Ovary (tissue), 9 donors: ENCODE results near the gene GNAL. TPM values are rescaled to one million over a fixed set of nuclear protein-coding genes. Genes with fewer than 3 reads are reported as not detected.

ENCODE experiments used
- DNase-seq, 5 donors: peaks; one replicate each; pipeline ENCODE4 v3.0.0-alpha.2; 2019 to 2020
- H3K27ac ChIP-seq, 2 donors: fragments of 200-600 bp; one replicate each; pipeline versions ENCODE4 v1.5.1 to v1.8.0; 2019 to 2022
- H3K27me3 ChIP-seq: fragments of 200-600 bp; one replicate; pipeline ENCODE4 v1.8.0; 2022
- H3K36me3 ChIP-seq: fragments of 200-600 bp; sonication (generic); one replicate; pipeline ENCODE4 v1.5.1; 2019
- H3K4me1 ChIP-seq: one replicate; pipeline ENCODE4 v1.8.1; 2013; ENCODE audit warnings: mild to moderate bottlenecking, moderate library complexity; ENCODE audit not compliant: insufficient read depth
- H3K4me3 ChIP-seq: fragments of 200-600 bp; sonication (generic); one replicate; pipeline ENCODE4 v1.5.1; 2017
- H3K9me3 ChIP-seq, 2 donors: fragments of 200-600 bp in 1 of 2; sonication (generic) in 1 of 2; one replicate each; pipeline versions ENCODE4 v1.5.1 to v1.8.1; 2013 to 2019; ENCODE audit warnings: mild to moderate bottlenecking in 1 of 2, moderate library complexity in 1 of 2
- EP300 ChIP-seq: sonication (generic); formaldehyde crosslinking; IDR thresholded peaks from one replicate; pipeline ENCODE4 v1.6.1; 2017; ENCODE audit warnings: antibody characterized with exemption
- POLR2A ChIP-seq: fragments of 450-650 bp; IDR thresholded peaks from one replicate; pipeline ENCODE4 v1.6.1; 2017; ENCODE audit warnings: antibody characterized with exemption, mild to moderate bottlenecking, moderate library complexity
- WGBS, 3 donors: extraction: QIAGEN DNeasy Blood & Tissue Kit in 1 of 3; methylation state at CpG; one replicate each; pipeline versions ENCODE4 v1.1.5 to v1.1.7; 2013 to 2017; 5-methylcytosine and 5-hydroxymethylcytosine counted together
- intact Hi-C, 4 donors: fragments of 100-400 bp; cut with DNase I; formaldehyde crosslinking; loops; one replicate each; pipeline versions ENCODE4 v1.11.0 to v1.15.1; 2022 to 2023
- polyA plus RNA-seq, 2 donors: library from polyadenylated mRNA; stranded (reverse); fragments of 200-250 nt in 1 of 2; fragments of 350-450 nt in 1 of 2; fragmentation: Illumina TruSeq in 1 of 2; extraction: RNeasy Lipid Tissue Mini Kit (QIAGEN cat#74804) in 1 of 2; gene quantifications; one replicate each; pipeline ENCODE4 v1.2.3, GENCODE V29; 2013 to 2014
- total RNA-seq, 7 donors: library from RNA; depleted of rRNA in 2 of 7; stranded (reverse); fragments of >200 nt in 2 of 7; fragmentation: NEBNext Ultra II Directional in 3 of 7; extraction: Animal tissue kit (Norgen Biotek cat#: 25700) in 3 of 7; gene quantifications; one replicate each; pipeline versions ENCODE4 v1.1.0 to v1.2.4, GENCODE V29; 2016 to 2023
- TF ChIP-seq, protein P1 (sequence below), 3 donors: fragments of 450-650 bp in 2 of 3; fragments of 200-600 bp in 1 of 3; IDR thresholded peaks; one replicate each; pipeline versions ENCODE4 v1.5.1 to v1.8.0; 2016 to 2022; ENCODE audit warnings: antibody characterized with exemption in 3 of 3, mild to moderate bottlenecking in 1 of 3
- donor health status: DM: no; HTN: no; CAD: no; lungs with moderate emphysema.
- donor health status: DM: no; HTN: no; CAD: no.
- donor health status: Bipolar disorder and iron deficiency.
- donor health status: DM: yes; HTN: yes; CAD: no.
- donor health status: DM: no; HTN: no; CAD: no.
- donor health status: DM: yes; HTN: yes; CAD: no.

GNAL gene
- total and polyA plus RNA-seq, 9 donors, result 1.6 to 15.4 (median 3.4) TPM

DNA sequence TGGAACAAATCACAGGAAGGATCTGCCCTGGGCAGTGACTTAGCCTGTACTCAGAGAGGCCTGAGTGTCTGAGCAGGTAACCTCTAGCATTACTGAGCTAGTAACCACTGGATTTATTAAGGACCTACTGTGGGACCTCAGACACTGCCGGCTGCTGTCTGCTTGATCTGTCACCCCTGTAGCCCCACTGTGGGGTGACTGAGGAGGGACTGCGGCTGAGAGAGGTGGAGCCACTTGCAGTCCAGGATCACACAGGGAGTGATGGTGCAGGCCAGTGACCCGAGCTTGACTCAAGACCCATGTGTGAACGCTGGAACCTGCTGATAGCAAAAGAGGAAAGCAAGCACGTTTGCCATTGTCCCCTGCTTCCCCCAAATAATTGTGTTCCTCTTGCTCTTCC, 177.7 kb downstream of the GNAL start:
- no peak for DNase-seq
- intact Hi-C loops, result no loop called here
- Histone ChIP-seq H3K27ac (no peak overlapping the region), H3K4me3 (no peak overlapping the region), H3K36me3 (no peaks in the 10 kb centered on the region), H3K4me1 (no peaks in the 10 kb centered on the region), H3K27me3 (no peaks in the 10 kb centered on the region), H3K9me3 (no peaks in the 10 kb centered on the region)
- TF ChIP-seq POLR2A, result no peak
- 67 to 72% (median 71%) methylated on average over 5 of the region's 5 CpGs for WGBS, 3 donors

DNA sequence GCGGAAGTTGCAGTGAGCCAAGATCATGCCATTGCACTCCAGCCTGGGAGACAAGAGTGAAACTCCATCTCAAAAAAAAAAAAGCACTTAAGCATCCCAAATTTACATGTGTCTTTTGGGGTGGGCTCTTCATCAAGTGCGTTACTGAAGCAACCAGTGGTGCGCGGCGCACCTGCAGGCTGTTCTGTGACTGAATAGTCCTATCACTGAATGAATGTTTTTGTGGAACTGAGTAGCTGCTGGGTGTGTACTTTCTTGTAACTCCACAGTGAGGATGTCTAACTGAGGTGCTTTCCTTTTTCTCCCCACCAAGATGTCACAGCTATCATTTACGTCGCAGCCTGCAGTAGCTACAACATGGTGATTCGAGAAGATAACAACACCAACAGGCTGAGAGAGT, 179.2 kb downstream of the GNAL start:
- no peaks in the 10 kb centered on the region for H3K9me3 ChIP-seq
- TF ChIP-seq, protein P1, sequence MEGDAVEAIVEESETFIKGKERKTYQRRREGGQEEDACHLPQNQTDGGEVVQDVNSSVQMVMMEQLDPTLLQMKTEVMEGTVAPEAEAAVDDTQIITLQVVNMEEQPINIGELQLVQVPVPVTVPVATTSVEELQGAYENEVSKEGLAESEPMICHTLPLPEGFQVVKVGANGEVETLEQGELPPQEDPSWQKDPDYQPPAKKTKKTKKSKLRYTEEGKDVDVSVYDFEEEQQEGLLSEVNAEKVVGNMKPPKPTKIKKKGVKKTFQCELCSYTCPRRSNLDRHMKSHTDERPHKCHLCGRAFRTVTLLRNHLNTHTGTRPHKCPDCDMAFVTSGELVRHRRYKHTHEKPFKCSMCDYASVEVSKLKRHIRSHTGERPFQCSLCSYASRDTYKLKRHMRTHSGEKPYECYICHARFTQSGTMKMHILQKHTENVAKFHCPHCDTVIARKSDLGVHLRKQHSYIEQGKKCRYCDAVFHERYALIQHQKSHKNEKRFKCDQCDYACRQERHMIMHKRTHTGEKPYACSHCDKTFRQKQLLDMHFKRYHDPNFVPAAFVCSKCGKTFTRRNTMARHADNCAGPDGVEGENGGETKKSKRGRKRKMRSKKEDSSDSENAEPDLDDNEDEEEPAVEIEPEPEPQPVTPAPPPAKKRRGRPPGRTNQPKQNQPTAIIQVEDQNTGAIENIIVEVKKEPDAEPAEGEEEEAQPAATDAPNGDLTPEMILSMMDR (IDR thresholded peaks at IDR 0.05), result no peak
- TF ChIP-seq EP300 (no peak), POLR2A (no peak)
- intact Hi-C loops, result no loop called here
- no peaks in the 10 kb centered on the region for H3K4me1 ChIP-seq
- no peak overlapping the region for H3K27ac ChIP-seq
- no peaks in the 10 kb centered on the region for H3K27me3 ChIP-seq
- no peak for DNase-seq
- H3K4me3 ChIP-seq, result no peak overlapping the region
- WGBS, 3 donors, result 94 to 96% (median 94%) methylated on average over 8 of the region's 8 CpGs
- H3K36me3 ChIP-seq, result no peaks in the 10 kb centered on the region

DNA sequence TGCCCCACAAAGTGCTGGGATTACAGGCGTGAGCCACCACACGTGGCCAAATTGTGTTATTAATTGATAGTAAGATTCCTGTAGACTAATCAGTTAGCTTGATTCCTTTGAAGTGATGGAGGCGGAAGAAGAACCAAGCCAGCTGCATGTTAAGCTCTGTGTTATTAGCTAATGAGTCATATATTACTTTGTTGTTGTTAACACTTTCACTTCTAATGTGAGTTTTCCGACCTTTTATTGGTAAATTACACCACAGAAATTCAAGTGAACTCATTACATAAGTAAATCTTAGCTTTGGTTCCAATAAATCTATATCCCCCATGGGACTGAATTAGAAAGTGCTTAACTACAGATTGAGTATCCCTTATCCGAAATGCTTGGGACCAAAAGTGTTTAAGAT, 182.4 kb downstream of the GNAL start:
- Histone ChIP-seq H3K36me3 (no peaks in the 10 kb centered on the region), H3K4me3 (no peak overlapping the region), H3K9me3 (no peaks in the 10 kb centered on the region), H3K27ac (no peak overlapping the region), H3K27me3 (no peaks in the 10 kb centered on the region), H3K4me1 (no peaks in the 10 kb centered on the region)
- DNase-seq, result no peak
- no peak for TF ChIP-seq EP300
- TF ChIP-seq POLR2A, result no peak
- TF ChIP-seq, protein P1 (IDR thresholded peaks at IDR 0.05), result no peak
- 42 to 60% (median 46%) methylated on average over 5 of the region's 5 CpGs for WGBS, 3 donors
- intact Hi-C loops, result no loop called here

DNA sequence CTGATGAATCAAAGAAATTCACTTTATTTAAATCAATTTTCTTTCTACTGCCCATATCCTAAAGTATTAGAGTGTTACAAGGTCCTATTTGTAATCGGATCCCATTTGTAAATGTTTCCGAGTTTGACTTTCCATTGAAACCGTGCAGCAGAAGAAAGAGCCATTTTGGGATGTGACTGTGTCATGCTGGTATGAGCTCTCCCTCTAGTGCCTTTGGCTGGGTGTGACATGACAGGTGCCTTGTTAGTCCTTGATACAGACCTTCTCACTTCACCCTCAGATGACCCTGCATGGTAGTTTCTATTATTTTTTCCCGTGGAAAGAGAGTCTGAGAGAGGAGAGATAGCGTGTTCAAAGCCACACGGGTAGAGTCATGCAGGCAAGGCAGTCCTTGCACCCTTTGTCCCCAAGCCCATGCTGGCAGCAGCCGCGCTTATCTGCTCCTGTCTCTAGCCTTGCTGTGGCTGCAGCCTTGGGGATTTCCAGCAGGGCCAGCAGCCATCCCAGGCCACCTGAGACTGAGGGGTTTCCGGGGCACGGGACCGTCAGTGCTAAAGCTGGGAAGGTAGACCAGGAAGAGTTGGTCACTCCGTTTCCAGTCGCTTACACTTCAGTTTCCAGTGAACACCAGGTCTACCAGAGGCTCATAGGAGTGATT, 183.5 kb downstream of the GNAL start:
- H3K36me3 ChIP-seq, result no peaks in the 10 kb centered on the region
- H3K27me3 ChIP-seq, result no peaks in the 10 kb centered on the region
- H3K4me1 ChIP-seq, result no peaks in the 10 kb centered on the region
- no peak for DNase-seq
- no peak overlapping the region for H3K27ac ChIP-seq
- H3K4me3 ChIP-seq, result no peak overlapping the region
- H3K9me3 ChIP-seq, result no peaks in the 10 kb centered on the region
- TF ChIP-seq POLR2A (no peak), EP300 (no peak)
- TF ChIP-seq, protein P1 (IDR thresholded peaks at IDR 0.05), result no peak
- intact Hi-C loops, result no loop called here
- WGBS, 3 donors, result 60 to 75% (median 74%) methylated on average over 13 of the region's 13 CpGs

DNA sequence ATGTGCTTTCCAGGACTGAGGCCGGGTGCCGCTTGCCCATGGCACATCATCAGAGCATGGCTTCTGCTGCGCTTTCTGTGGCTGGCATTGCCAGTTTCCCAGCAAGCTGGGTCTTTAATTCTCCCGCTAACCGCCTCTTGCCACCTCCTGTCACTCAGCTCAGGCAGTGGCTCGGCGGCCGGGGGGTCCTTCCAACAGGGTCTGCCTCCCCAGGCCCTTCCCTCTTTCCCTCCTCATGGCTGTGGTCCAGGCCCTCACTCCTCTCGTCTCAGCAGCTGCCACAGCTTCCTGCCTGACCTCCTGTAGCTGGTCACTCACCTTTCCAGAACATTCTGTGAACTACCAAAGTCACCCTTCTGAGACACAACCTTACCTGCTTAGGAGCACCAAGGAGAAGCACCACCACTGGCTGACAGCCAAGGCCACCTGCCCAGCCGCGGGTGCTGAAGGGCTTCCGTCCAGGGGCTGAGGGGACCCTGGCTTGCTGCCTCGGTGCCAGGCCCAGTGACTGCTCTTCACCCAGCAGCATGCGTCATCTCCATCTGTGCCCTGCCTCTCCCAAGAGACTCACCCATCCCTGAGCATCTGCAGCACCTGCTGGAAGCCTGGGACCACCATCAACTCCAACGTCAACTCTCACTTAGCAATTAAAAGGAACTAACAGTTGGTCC, 184.7 kb downstream of the GNAL start:
- Histone ChIP-seq H3K27ac (no peak overlapping the region), H3K4me1 (no peaks in the 10 kb centered on the region), H3K9me3 (no peaks in the 10 kb centered on the region), H3K36me3 (no peaks in the 10 kb centered on the region), H3K4me3 (no peak overlapping the region), H3K27me3 (no peaks in the 10 kb centered on the region)
- TF ChIP-seq, protein P1 (IDR thresholded peaks at IDR 0.05), result no peak
- TF ChIP-seq EP300, result no peak
- no peak for TF ChIP-seq POLR2A
- intact Hi-C loops, result no loop called here
- DNase-seq, result no peak
- 80 to 87% (median 86%) methylated on average over 15 of the region's 15 CpGs for WGBS, 3 donors
